MG63 (cell line): ENCODE measurements around the gene JAG2. TPM values are rescaled to one million over a fixed set of nuclear protein-coding genes. Genes with fewer than 3 reads are reported as not detected.

Experiments
- DNase-seq: peaks from one replicate; pipeline ENCODE4 v3.0.0-alpha.2; 2020
- H3K27me3 ChIP-seq: fragments of 250-450 bp; sonication (Bioruptor Pico); 2 replicates; pipeline ENCODE4 v1.5.1; 2020; ENCODE audit warnings: mild to moderate bottlenecking, moderate library complexity
- H3K36me3 ChIP-seq: fragments of 250-450 bp; sonication (Bioruptor Pico); 2 replicates; pipeline ENCODE4 v1.5.1; 2020; ENCODE audit warnings: mild to moderate bottlenecking, moderate library complexity
- H3K4me3 ChIP-seq: fragments of 250-450 bp; sonication (Bioruptor Pico); 2 replicates; pipeline ENCODE4 v1.5.1; 2020; ENCODE audit warnings: mild to moderate bottlenecking, moderate library complexity
- H3K9me3 ChIP-seq: fragments of 250-450 bp; sonication (Bioruptor Pico); 2 replicates; pipeline ENCODE4 v1.5.1; 2020; ENCODE audit warnings: mild to moderate bottlenecking, moderate library complexity
- total RNA-seq: library from RNA; depleted of rRNA; stranded (reverse); fragments of >200 nt; shearing (Covaris generic); gene quantifications from 2 replicates; pipeline ENCODE4 v1.2.3, GENCODE V29; 2014; ENCODE audit warnings: low replicate concordance

JAG2 gene
- total RNA-seq, 1 experiment from 2014 or later: 3.1 TPM

GRCh38 chr14:105151084-105151837 is 17.3 kb downstream of the JAG2 start:
- DNase-seq: no peak
- Histone ChIP-seq H3K36me3 (no peaks in the 10 kb centered on the region), H3K4me3 (no peak overlapping the region), H3K27me3 (no peaks in the 10 kb centered on the region), H3K9me3 (no peaks in the 10 kb centered on the region)

GRCh38 chr14:105150368-105151083 is 18.1 kb downstream of the JAG2 start:
- Histone ChIP-seq H3K27me3 (no peaks in the 10 kb centered on the region), H3K4me3 (no peak overlapping the region), H3K36me3 (no peaks in the 10 kb centered on the region), H3K9me3 (no peaks in the 10 kb centered on the region)
- DNase-seq: no peak

GRCh38 chr14:105150026-105150367 is 18.6 kb downstream of the JAG2 start:
- DNase-seq: no peak
- no peaks in the 10 kb centered on the region for H3K36me3 ChIP-seq
- no peaks in the 10 kb centered on the region for H3K27me3 ChIP-seq
- no peaks in the 10 kb centered on the region for H3K9me3 ChIP-seq
- no peak overlapping the region for H3K4me3 ChIP-seq

- H3K36me3 ChIP-seq: no peaks in the 10 kb centered on the region
- no peak for DNase-seq
- H3K4me3 ChIP-seq: no peak overlapping the region
These were observed 19.3 kb downstream of the JAG2 start for GRCh38 chr14:105149146-105149781.

GRCh38 chr14:105148604-105149145 is 19.9 kb downstream of the JAG2 start:
- no peaks in the 10 kb centered on the region for H3K36me3 ChIP-seq
- H3K4me3 ChIP-seq: no peak overlapping the region
- H3K27me3 ChIP-seq: no peaks in the 10 kb centered on the region
- DNase-seq: no peak
- H3K9me3 ChIP-seq: no peaks in the 10 kb centered on the region

More at GRCh38 chr14:105149146-105149781, 19.3 kb downstream of the JAG2 start:
- Histone ChIP-seq H3K27me3 (no peaks in the 10 kb centered on the region), H3K9me3 (no peaks in the 10 kb centered on the region)

- no peaks in the 10 kb centered on the region for H3K36me3 ChIP-seq
- no peak for DNase-seq
- H3K9me3 ChIP-seq: no peaks in the 10 kb centered on the region
- H3K4me3 ChIP-seq: no peak overlapping the region
- no peaks in the 10 kb centered on the region for H3K27me3 ChIP-seq
These were observed 20.6 kb downstream of the JAG2 start for GRCh38 chr14:105147671-105148603.

- no peaks in the 10 kb centered on the region for H3K9me3 ChIP-seq
- no peaks in the 10 kb centered on the region for H3K36me3 ChIP-seq
- DNase-seq: no peak
- H3K27me3 ChIP-seq: no peaks in the 10 kb centered on the region
- H3K4me3 ChIP-seq: no peak overlapping the region
These were observed 21.5 kb downstream of the JAG2 start for GRCh38 chr14:105146976-105147635.

GRCh38 chr14:105146181-105146975 is 22.2 kb downstream of the JAG2 start:
- H3K9me3 ChIP-seq: no peaks in the 10 kb centered on the region
- no peak overlapping the region for H3K4me3 ChIP-seq
- no peak for DNase-seq
- no peaks in the 10 kb centered on the region for H3K27me3 ChIP-seq
- H3K36me3 ChIP-seq: no peaks in the 10 kb centered on the region

- no peaks in the 10 kb centered on the region for H3K27me3 ChIP-seq
- H3K36me3 ChIP-seq: no peaks in the 10 kb centered on the region
- no peak for DNase-seq
- no peaks in the 10 kb centered on the region for H3K9me3 ChIP-seq
- H3K4me3 ChIP-seq: no peak overlapping the region
These were observed 23.0 kb downstream of the JAG2 start for GRCh38 chr14:105145381-105146180.

GRCh38 chr14:105144666-105145380 is 23.8 kb downstream of the JAG2 start:
- Histone ChIP-seq H3K4me3 (no peak overlapping the region), H3K36me3 (no peaks in the 10 kb centered on the region), H3K27me3 (no peaks in the 10 kb centered on the region), H3K9me3 (no peaks in the 10 kb centered on the region)
- no peak for DNase-seq

- Histone ChIP-seq H3K4me3 (no peak overlapping the region), H3K9me3 (no peaks in the 10 kb centered on the region), H3K36me3 (no peaks in the 10 kb centered on the region), H3K27me3 (no peaks in the 10 kb centered on the region)
- DNase-seq: no peak
These were observed 24.4 kb downstream of the JAG2 start for GRCh38 chr14:105144026-105144665.

GRCh38 chr14:105143451-105144025 is 25.0 kb downstream of the JAG2 start:
- Histone ChIP-seq H3K9me3 (no peaks in the 10 kb centered on the region), H3K27me3 (no peaks in the 10 kb centered on the region), H3K4me3 (no peak overlapping the region), H3K36me3 (no peaks in the 10 kb centered on the region)
- no peak for DNase-seq

- no peak overlapping the region for H3K4me3 ChIP-seq
- H3K36me3 ChIP-seq: no peaks in the 10 kb centered on the region
- no peak for DNase-seq
- no peaks in the 10 kb centered on the region for H3K9me3 ChIP-seq
- no peaks in the 10 kb centered on the region for H3K27me3 ChIP-seq
These were observed 25.7 kb downstream of the JAG2 start for GRCh38 chr14:105142651-105143450.
